HL-60 (cell line): ENCODE measurements around the gene PHPT1.

Experiments
- GABPA ChIP-seq: IDR thresholded peaks from 2 replicates; pipeline ENCODE4 v1.6.1; 2012; ENCODE audit warnings: low read depth
- POLR2AphosphoS5 ChIP-seq: IDR thresholded peaks from 2 replicates; pipeline ENCODE4 v1.6.1; 2012; ENCODE audit warnings: low read depth
- SPI1 ChIP-seq: IDR thresholded peaks from 2 replicates; pipeline ENCODE4 v1.6.1; 2012; ENCODE audit warnings: low read depth, mild to moderate bottlenecking, borderline replicate concordance
- TF ChIP-seq, protein P1 (sequence below): IDR thresholded peaks from one replicate; pipeline ENCODE4 v1.5.1; 2011; ENCODE audit warnings: low read length, control low read depth, inconsistent platforms; ENCODE audit not compliant: insufficient read depth
- TF ChIP-seq, protein P2 (sequence below): IDR thresholded peaks from 2 replicates; pipeline ENCODE4 v1.6.1; 2012; ENCODE audit warnings: low read depth; ENCODE audit not compliant: insufficient replicate concordance

DNA sequence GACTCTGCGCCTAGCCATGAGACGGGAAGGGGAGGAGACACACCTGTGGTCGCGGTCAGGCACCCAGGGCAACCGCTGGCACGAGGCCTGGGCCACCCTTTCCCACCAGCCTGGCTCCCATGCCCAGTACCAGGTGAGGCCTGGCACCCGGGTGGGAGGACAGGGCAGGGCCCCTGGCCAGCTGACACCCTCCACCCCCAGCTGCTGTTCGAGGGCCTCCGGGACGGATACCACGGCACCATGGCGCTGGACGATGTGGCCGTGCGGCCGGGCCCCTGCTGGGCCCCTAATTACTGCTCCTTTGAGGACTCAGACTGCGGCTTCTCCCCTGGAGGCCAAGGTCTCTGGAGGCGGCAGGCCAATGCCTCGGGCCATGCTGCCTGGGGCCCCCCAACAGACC lies 8.0 kb downstream of the PHPT1 start:
- TF ChIP-seq, protein P1, sequence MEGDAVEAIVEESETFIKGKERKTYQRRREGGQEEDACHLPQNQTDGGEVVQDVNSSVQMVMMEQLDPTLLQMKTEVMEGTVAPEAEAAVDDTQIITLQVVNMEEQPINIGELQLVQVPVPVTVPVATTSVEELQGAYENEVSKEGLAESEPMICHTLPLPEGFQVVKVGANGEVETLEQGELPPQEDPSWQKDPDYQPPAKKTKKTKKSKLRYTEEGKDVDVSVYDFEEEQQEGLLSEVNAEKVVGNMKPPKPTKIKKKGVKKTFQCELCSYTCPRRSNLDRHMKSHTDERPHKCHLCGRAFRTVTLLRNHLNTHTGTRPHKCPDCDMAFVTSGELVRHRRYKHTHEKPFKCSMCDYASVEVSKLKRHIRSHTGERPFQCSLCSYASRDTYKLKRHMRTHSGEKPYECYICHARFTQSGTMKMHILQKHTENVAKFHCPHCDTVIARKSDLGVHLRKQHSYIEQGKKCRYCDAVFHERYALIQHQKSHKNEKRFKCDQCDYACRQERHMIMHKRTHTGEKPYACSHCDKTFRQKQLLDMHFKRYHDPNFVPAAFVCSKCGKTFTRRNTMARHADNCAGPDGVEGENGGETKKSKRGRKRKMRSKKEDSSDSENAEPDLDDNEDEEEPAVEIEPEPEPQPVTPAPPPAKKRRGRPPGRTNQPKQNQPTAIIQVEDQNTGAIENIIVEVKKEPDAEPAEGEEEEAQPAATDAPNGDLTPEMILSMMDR: no peak
- TF ChIP-seq, protein P2, sequence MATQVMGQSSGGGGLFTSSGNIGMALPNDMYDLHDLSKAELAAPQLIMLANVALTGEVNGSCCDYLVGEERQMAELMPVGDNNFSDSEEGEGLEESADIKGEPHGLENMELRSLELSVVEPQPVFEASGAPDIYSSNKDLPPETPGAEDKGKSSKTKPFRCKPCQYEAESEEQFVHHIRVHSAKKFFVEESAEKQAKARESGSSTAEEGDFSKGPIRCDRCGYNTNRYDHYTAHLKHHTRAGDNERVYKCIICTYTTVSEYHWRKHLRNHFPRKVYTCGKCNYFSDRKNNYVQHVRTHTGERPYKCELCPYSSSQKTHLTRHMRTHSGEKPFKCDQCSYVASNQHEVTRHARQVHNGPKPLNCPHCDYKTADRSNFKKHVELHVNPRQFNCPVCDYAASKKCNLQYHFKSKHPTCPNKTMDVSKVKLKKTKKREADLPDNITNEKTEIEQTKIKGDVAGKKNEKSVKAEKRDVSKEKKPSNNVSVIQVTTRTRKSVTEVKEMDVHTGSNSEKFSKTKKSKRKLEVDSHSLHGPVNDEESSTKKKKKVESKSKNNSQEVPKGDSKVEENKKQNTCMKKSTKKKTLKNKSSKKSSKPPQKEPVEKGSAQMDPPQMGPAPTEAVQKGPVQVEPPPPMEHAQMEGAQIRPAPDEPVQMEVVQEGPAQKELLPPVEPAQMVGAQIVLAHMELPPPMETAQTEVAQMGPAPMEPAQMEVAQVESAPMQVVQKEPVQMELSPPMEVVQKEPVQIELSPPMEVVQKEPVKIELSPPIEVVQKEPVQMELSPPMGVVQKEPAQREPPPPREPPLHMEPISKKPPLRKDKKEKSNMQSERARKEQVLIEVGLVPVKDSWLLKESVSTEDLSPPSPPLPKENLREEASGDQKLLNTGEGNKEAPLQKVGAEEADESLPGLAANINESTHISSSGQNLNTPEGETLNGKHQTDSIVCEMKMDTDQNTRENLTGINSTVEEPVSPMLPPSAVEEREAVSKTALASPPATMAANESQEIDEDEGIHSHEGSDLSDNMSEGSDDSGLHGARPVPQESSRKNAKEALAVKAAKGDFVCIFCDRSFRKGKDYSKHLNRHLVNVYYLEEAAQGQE: no peak
- TF ChIP-seq POLR2AphosphoS5 (no peak), GABPA (no peak), SPI1 (no peak)
